Mesenteric fat pad (tissue), 1 donor: Measurements from ENCODE around the gene KANSL2. TPM values are rescaled to one million over a fixed set of nuclear protein-coding genes. Genes with fewer than 3 reads are reported as not detected.
"Not testable (repeated sequence)": the region's sequence is repeated elsewhere in the genome, so short reads cannot be mapped to it uniquely, and the experiment has no call there.

Experiments
- DNase-seq: peaks from one replicate; pipeline ENCODE4 v3.0.0-alpha.2; 2020; ENCODE audit warnings: low spot score
- long read RNA-seq: library from polyadenylated mRNA; unstranded; transcript quantifications from one replicate; pipeline ENCODE4 v2.0.0, GENCODE V29; 2020
- total RNA-seq: library from RNA; stranded (reverse); fragmentation: NEBNext Ultra II Directional; extraction: Animal tissue kit (Norgen Biotek cat#: 25700); gene quantifications from one replicate; pipeline ENCODE4 v1.2.1, GENCODE V29; 2021
- donor health status: DM: yes; HTN: yes; CAD: no.

KANSL2 gene
- 19.0 TPM for total RNA-seq
- long read RNA-seq, partial matches to known transcripts: 1 of 56 reads
- long read RNA-seq, other reads (novel, unspliced or antisense): 55 of 56 reads

GRCh38 chr12:48681710-48682532 is at the start of gene KANSL2:
Gene KANSL2 (minus strand): TSS chr12:48682238. CDS start chr12:48681632, 606 bp downstream.
- DNase-seq: peak; percentile 97

- no peak for DNase-seq
Observed at GRCh38 chr12:48728807-48729206, 46.8 kb upstream of the KANSL2 start.

GRCh38 chr12:48720737-48721136 is 38.7 kb upstream of the KANSL2 start:
- DNase-seq: not testable (repeated sequence)

GRCh38 chr12:48720171-48720570 is 38.1 kb upstream of the KANSL2 start:
- not testable (repeated sequence) for DNase-seq

GRCh38 chr12:48719002-48719401 is 37.0 kb upstream of the KANSL2 start:
- not testable (repeated sequence) for DNase-seq

GRCh38 chr12:48717252-48717695 is 35.2 kb upstream of the KANSL2 start:
- DNase-seq: no peak

GRCh38 chr12:48716493-48717251 is 34.6 kb upstream of the KANSL2 start, which contains the start of gene CCNT1:
Gene CCNT1 (minus strand): TSS chr12:48716707. CDS start chr12:48716675, 32 bp downstream.
- peak; percentile 100 for DNase-seq

- DNase-seq: no peak
Observed at GRCh38 chr12:48716168-48716492, 34.1 kb upstream of the KANSL2 start.

- no peak for DNase-seq
Observed at GRCh38 chr12:48712209-48712608, 30.2 kb upstream of the KANSL2 start.

- not testable (repeated sequence) for DNase-seq
Observed at GRCh38 chr12:48698822-48699221, 16.8 kb upstream of the KANSL2 start.

GRCh38 chr12:48696626-48697025 is 14.6 kb upstream of the KANSL2 start:
- no peak for DNase-seq

GRCh38 chr12:48695859-48696258 is 13.8 kb upstream of the KANSL2 start:
- DNase-seq: no peak

GRCh38 chr12:48694038-48694437 is 12.0 kb upstream of the KANSL2 start:
- no peak for DNase-seq

- no peak for DNase-seq
Observed at GRCh38 chr12:48693572-48693971, 11.5 kb upstream of the KANSL2 start.

GRCh38 chr12:48691826-48692487 is 9.9 kb upstream of the KANSL2 start:
- no peak for DNase-seq

GRCh38 chr12:48690990-48691389 is 9.0 kb upstream of the KANSL2 start:
- no peak for DNase-seq

GRCh38 chr12:48690436-48690835 is 8.4 kb upstream of the KANSL2 start:
- DNase-seq: no peak

- DNase-seq: no peak
Observed at GRCh38 chr12:48688836-48689235, 6.8 kb upstream of the KANSL2 start.

- no peak for DNase-seq
Observed at GRCh38 chr12:48687592-48687991, 5.6 kb upstream of the KANSL2 start.

GRCh38 chr12:48686615-48687334 is 4.7 kb upstream of the KANSL2 start:
- no peak for DNase-seq

- no peak for DNase-seq
Observed at GRCh38 chr12:48686037-48686595, 4.1 kb upstream of the KANSL2 start.
